GM18861 (cell line): ENCODE measurements around the gene ABHD15.

Experiments used
- ATAC-seq: cut with Tn5 transposase; IDR thresholded peaks from one replicate; pipeline ENCODE4 v1.9.1; 2021; ENCODE audit not compliant: unreplicated experiment

ABHD15 gene

GRCh38 chr17:29595107-29595942, 28.5 kb upstream of the ABHD15 start:
- no peak for ATAC-seq

- ATAC-seq, result no peak
These were observed 27.8 kb upstream of the ABHD15 start for GRCh38 chr17:29594519-29595090.

- no peak for ATAC-seq
These were observed 27.0 kb upstream of the ABHD15 start for GRCh38 chr17:29593591-29594518.

- no peak for ATAC-seq
These were observed 26.2 kb upstream of the ABHD15 start, which contains the start of gene ANKRD13B for GRCh38 chr17:29592850-29593551. Gene ANKRD13B (plus strand): TSS chr17:29593132. CDS start chr17:29593622, 490 bp downstream.

- no peak for ATAC-seq
These were observed 25.1 kb upstream of the ABHD15 start for GRCh38 chr17:29591737-29592608.

- ATAC-seq, result no peak
These were observed 24.4 kb upstream of the ABHD15 start for GRCh38 chr17:29591146-29591736.

- no peak for ATAC-seq
These were observed 23.7 kb upstream of the ABHD15 start for GRCh38 chr17:29590411-29591145.

- peak; percentile 53 for ATAC-seq
These were observed 22.9 kb upstream of the ABHD15 start, which contains the start of gene GIT1 for GRCh38 chr17:29589524-29590410. Gene GIT1 (minus strand): TSS chr17:29589648. CDS start chr17:29589378, 270 bp downstream.

GRCh38 chr17:29588562-29589411, 21.9 kb upstream of the ABHD15 start:
- ATAC-seq, result peak; percentile 6

- ATAC-seq, result no peak
These were observed 21.3 kb upstream of the ABHD15 start for GRCh38 chr17:29588017-29588561.

- no peak for ATAC-seq
These were observed 20.8 kb upstream of the ABHD15 start for GRCh38 chr17:29587591-29587990.

- ATAC-seq, result no peak
These were observed 20.0 kb upstream of the ABHD15 start for GRCh38 chr17:29586676-29587469.

- no peak for ATAC-seq
These were observed 18.4 kb upstream of the ABHD15 start for GRCh38 chr17:29585080-29585751.

GRCh38 chr17:29584452-29585079, 17.7 kb upstream of the ABHD15 start:
- ATAC-seq, result no peak
